GM21526 (cell line): ENCODE results near the gene ZNF69.
"Not testable (repeated sequence)": the region's sequence is repeated elsewhere in the genome, so short reads cannot be mapped to it uniquely, and the experiment has no call there.

Source experiments
- ATAC-seq: cut with Tn5 transposase; IDR thresholded peaks from one replicate; pipeline ENCODE4 v1.9.1; 2021; ENCODE audit warnings: moderate library complexity; ENCODE audit not compliant: unreplicated experiment, low FRiP score

ZNF69 gene

DNA sequence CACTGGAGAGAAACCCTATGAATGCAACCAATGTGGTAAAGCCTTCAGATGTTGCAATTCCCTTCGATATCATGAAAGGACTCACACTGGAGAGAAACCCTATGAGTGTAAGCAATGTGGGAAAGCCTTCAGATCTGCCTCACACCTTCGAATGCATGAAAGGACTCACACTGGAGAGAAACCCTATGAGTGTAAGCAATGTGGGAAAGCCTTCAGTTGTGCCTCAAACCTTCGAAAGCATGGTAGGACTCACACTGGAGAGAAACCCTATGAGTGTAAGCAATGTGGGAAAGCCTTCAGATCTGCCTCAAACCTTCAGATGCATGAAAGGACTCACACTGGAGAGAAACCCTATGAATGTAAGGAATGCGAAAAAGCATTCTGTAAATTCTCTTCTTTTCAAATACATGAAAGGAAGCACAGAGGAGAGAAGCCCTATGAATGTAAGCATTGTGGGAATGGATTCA lies 62.1 kb downstream of the ZNF69 start:
- ATAC-seq, result not testable (repeated sequence)

DNA sequence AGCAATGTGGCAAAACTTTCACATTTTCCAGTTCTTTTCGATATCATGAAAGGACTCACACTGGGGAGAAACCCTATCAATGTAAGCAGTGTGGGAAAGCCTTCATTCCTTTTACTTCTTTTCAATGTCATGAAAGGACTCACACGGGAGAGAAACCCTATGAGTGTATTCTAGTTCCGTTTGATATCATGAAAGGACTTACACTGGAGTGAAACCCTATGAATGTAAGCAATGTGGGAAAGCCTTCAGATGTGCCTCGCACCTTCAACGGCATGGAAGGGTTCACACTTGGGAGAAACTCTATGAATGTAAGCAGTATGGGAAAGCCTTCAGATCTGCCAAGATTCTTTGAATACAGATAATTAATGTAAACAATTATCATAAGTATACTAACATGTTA lies 62.7 kb downstream of the ZNF69 start:
- no peak for ATAC-seq
